Mesenchymal stem cell (in vitro differentiated cells and primary cell): ENCODE results near the gene ESYT2.

Source experiments
- DNase-seq: peaks from one replicate; pipeline ENCODE4 v3.0.0-alpha.2; 2013
- H2AFZ ChIP-seq: one replicate; pipeline ENCODE4 v1.6.1; 2013; ENCODE audit warnings: low read depth, mild to moderate bottlenecking, control low read depth, inconsistent platforms, low read length, moderate library complexity
- H2AK5ac ChIP-seq: 2 replicates; pipeline ENCODE4 v1.6.1; 2013; ENCODE audit warnings: low read length, moderate library complexity, mild to moderate bottlenecking, inconsistent platforms; ENCODE audit not compliant: severe bottlenecking
- H2BK120ac ChIP-seq: one replicate; pipeline ENCODE4 v1.6.1; 2013; ENCODE audit warnings: low read depth, mild to moderate bottlenecking, inconsistent platforms, low read length, moderate library complexity
- H2BK12ac ChIP-seq, 2 experiments: one replicate each; pipeline ENCODE4 v1.6.1; 2013; ENCODE audit warnings: inconsistent platforms in 2 of 2, low read length in 2 of 2, mild to moderate bottlenecking in 2 of 2, moderate library complexity in 2 of 2, control low read depth in 1 of 2
- H2BK15ac ChIP-seq: one replicate; pipeline ENCODE4 v1.6.1; 2013; ENCODE audit warnings: mild to moderate bottlenecking, low read depth, inconsistent platforms; ENCODE audit not compliant: poor library complexity, severe bottlenecking
- H2BK5ac ChIP-seq: 2 replicates; pipeline ENCODE4 v1.6.1; 2013; ENCODE audit warnings: low read depth, mild to moderate bottlenecking, low read length, control low read depth, inconsistent platforms; ENCODE audit not compliant: poor library complexity, severe bottlenecking
- H3K14ac ChIP-seq, 2 experiments: one replicate each; pipeline ENCODE4 v1.6.1; 2013; ENCODE audit warnings: inconsistent platforms in 2 of 2, low read length in 2 of 2, control low read depth in 1 of 2, mild to moderate bottlenecking in 1 of 2, moderate library complexity in 1 of 2
- H3K18ac ChIP-seq, 2 experiments: one replicate each; pipeline ENCODE4 v1.6.1; 2013; ENCODE audit warnings: inconsistent platforms in 2 of 2, low read length in 2 of 2, control low read depth in 1 of 2, low read depth in 1 of 2, mild to moderate bottlenecking in 1 of 2
- H3K23ac ChIP-seq, 2 experiments: one replicate each; pipeline ENCODE4 v1.6.1; 2013; ENCODE audit warnings: inconsistent platforms in 2 of 2, low read length in 2 of 2, mild to moderate bottlenecking in 2 of 2, moderate library complexity in 2 of 2, control low read depth in 1 of 2
- H3K27ac ChIP-seq: 2 replicates; pipeline ENCODE4 v1.5.1; 2013; ENCODE audit warnings: mild to moderate bottlenecking, moderate library complexity, low read length, control low read depth, inconsistent platforms; ENCODE audit not compliant: poor library complexity, severe bottlenecking
- H3K27me3 ChIP-seq, 2 experiments: 2 replicates each; pipeline versions ENCODE4 v1.6.1 to v1.7.0; 2013; ENCODE audit warnings: low read length in 2 of 2, mild to moderate bottlenecking in 2 of 2, moderate library complexity in 2 of 2, control low read depth in 1 of 2, inconsistent platforms in 1 of 2; ENCODE audit not compliant: control insufficient read depth in 1 of 2, insufficient read depth in 1 of 2
- H3K36me3 ChIP-seq, 2 experiments: 2 replicates each; pipeline versions ENCODE4 v1.6.1 to v1.7.0; 2013; ENCODE audit warnings: low read length in 2 of 2, control low read depth in 1 of 2, inconsistent platforms in 1 of 2, low read depth in 1 of 2, mild to moderate bottlenecking in 1 of 2; ENCODE audit not compliant: insufficient read depth in 2 of 2, control insufficient read depth in 1 of 2
- H3K4ac ChIP-seq, 2 experiments: one replicate each; pipeline ENCODE4 v1.6.1; 2013; ENCODE audit warnings: inconsistent platforms in 2 of 2, low read length in 2 of 2, mild to moderate bottlenecking in 2 of 2, moderate library complexity in 2 of 2, control low read depth in 1 of 2, low read depth in 1 of 2
- H3K4me1 ChIP-seq: 2 replicates; pipeline ENCODE4 v1.6.1; 2013; ENCODE audit warnings: low read depth, low read length, control low read depth; ENCODE audit not compliant: control insufficient read depth, insufficient read depth
- H3K4me2 ChIP-seq: 2 replicates; pipeline ENCODE4 v1.6.1; 2013; ENCODE audit warnings: low read length, mild to moderate bottlenecking, inconsistent platforms; ENCODE audit not compliant: poor library complexity, severe bottlenecking
- H3K4me3 ChIP-seq, 2 experiments: 2 replicates each; pipeline versions ENCODE4 v1.5.1 to v1.7.0; 2013; ENCODE audit warnings: low read length in 2 of 2, mild to moderate bottlenecking in 2 of 2, control low read depth in 1 of 2, low read depth in 1 of 2; ENCODE audit not compliant: insufficient read depth in 1 of 2
- H3K79me1 ChIP-seq: replicated peaks from 2 replicates; pipeline ENCODE4 v1.6.1; 2013; ENCODE audit warnings: mild to moderate bottlenecking, control low read depth, low read length, inconsistent platforms; ENCODE audit not compliant: poor library complexity, severe bottlenecking
- H3K9ac ChIP-seq: 2 replicates; pipeline ENCODE4 v1.7.0; 2013; ENCODE audit warnings: mild to moderate bottlenecking, low read length, moderate library complexity
- H3K9me3 ChIP-seq: 2 replicates; pipeline ENCODE4 v1.7.0; 2013; ENCODE audit warnings: mild to moderate bottlenecking, low read length; ENCODE audit not compliant: control insufficient read depth
- H4K8ac ChIP-seq: one replicate; pipeline ENCODE4 v1.6.1; 2013; ENCODE audit warnings: inconsistent platforms, mild to moderate bottlenecking, low read length, moderate library complexity
- H4K91ac ChIP-seq: one replicate; pipeline ENCODE4 v1.6.1; 2013; ENCODE audit warnings: mild to moderate bottlenecking, low read length, inconsistent platforms
- WGBS: methylation state at CpG from one replicate; pipeline ENCODE4 v1.1.7; 2013; ENCODE audit warnings: mixed read lengths; 5-methylcytosine and 5-hydroxymethylcytosine counted together

ESYT2 gene

GRCh38 chr7:158786898-158787297 is 42.4 kb downstream of the ESYT2 start:
- no peak overlapping the region for H3K4ac ChIP-seq
- WGBS: 98% methylated on average over 6 of the region's 6 CpGs
- no peak overlapping the region for H2BK15ac ChIP-seq
- peaks cover 8% of the 10 kb centered on the region for H3K79me1 ChIP-seq
- no peak overlapping the region for H4K91ac ChIP-seq
- H3K36me3 ChIP-seq: peaks cover 36 to 82% of the 10 kb centered on the region in 2 experiments
- H3K4me3 ChIP-seq: no peak overlapping the region
- no peak overlapping the region for H3K4me2 ChIP-seq
- H3K27me3 ChIP-seq: no peaks in the 10 kb centered on the region
- DNase-seq: no peak
- no peak overlapping the region for H3K9ac ChIP-seq
- no peak overlapping the region for H2BK120ac ChIP-seq
- H3K23ac ChIP-seq: no peak overlapping the region
- no peak overlapping the region for H3K27ac ChIP-seq
- H2BK12ac ChIP-seq: no peak overlapping the region
- peak overlapping the region in 1 of 2 experiments; percentile 37 for H3K18ac ChIP-seq
- H3K9me3 ChIP-seq: no peaks in the 10 kb centered on the region
- no peak overlapping the region for H2AFZ ChIP-seq
- peaks cover 5% of the 10 kb centered on the region for H3K4me1 ChIP-seq
- H2AK5ac ChIP-seq: no peak overlapping the region
- no peak overlapping the region for H2BK5ac ChIP-seq
- no peak overlapping the region for H4K8ac ChIP-seq
- no peak overlapping the region for H3K14ac ChIP-seq

GRCh38 chr7:158784270-158784669 is 45.0 kb downstream of the ESYT2 start:
- Histone ChIP-seq H4K8ac (peak overlapping the region; percentile 45), H2AFZ (no peak overlapping the region), H2BK5ac (no peak overlapping the region), H3K9ac (no peak overlapping the region), H3K4me1 (peaks cover 2% of the 10 kb centered on the region), H3K23ac (no peak overlapping the region), H3K4me2 (no peak overlapping the region), H4K91ac (no peak overlapping the region), H3K79me1 (peaks cover 15% of the 10 kb centered on the region), H3K27ac (no peak overlapping the region), H3K27me3 (no peaks in the 10 kb centered on the region), H3K4me3 (no peak overlapping the region), H3K4ac (no peak overlapping the region), H2BK120ac (no peak overlapping the region), H2AK5ac (no peak overlapping the region), H3K18ac (no peak overlapping the region), H3K14ac (no peak overlapping the region), H2BK15ac (no peak overlapping the region), H2BK12ac (no peak overlapping the region), H3K9me3 (no peaks in the 10 kb centered on the region), H3K36me3 (peaks cover 39 to 82% of the 10 kb centered on the region in 2 experiments)
- WGBS: 76% methylated on average over 3 of the region's 7 CpGs
- DNase-seq: no peak

- Histone ChIP-seq H4K91ac (no peak overlapping the region), H3K4ac (no peak overlapping the region), H2AK5ac (no peak overlapping the region), H3K4me1 (peaks cover 2% of the 10 kb centered on the region), H2BK15ac (no peak overlapping the region), H2AFZ (no peak overlapping the region), H3K9me3 (no peaks in the 10 kb centered on the region), H4K8ac (no peak overlapping the region), H2BK120ac (no peak overlapping the region), H2BK12ac (no peak overlapping the region), H2BK5ac (no peak overlapping the region), H3K14ac (no peak overlapping the region), H3K9ac (no peak overlapping the region), H3K23ac (no peak overlapping the region), H3K27ac (no peak overlapping the region), H3K36me3 (peaks cover 39 to 79% of the 10 kb centered on the region in 2 experiments), H3K4me3 (no peak overlapping the region), H3K4me2 (no peak overlapping the region), H3K27me3 (no peaks in the 10 kb centered on the region), H3K79me1 (peaks cover 15% of the 10 kb centered on the region), H3K18ac (no peak overlapping the region)
- 80% methylated on average over 8 of the region's 8 CpGs for WGBS
- DNase-seq: no peak
Measured at GRCh38 chr7:158783595-158783994, 45.7 kb downstream of the ESYT2 start.

GRCh38 chr7:158782761-158783401 is 46.4 kb downstream of the ESYT2 start:
- no peak overlapping the region for H3K4ac ChIP-seq
- H3K27me3 ChIP-seq: no peaks in the 10 kb centered on the region
- no peak overlapping the region for H2BK12ac ChIP-seq
- H2AFZ ChIP-seq: no peak overlapping the region
- H3K4me1 ChIP-seq: peaks cover 2% of the 10 kb centered on the region
- no peak overlapping the region for H3K9ac ChIP-seq
- H3K4me2 ChIP-seq: no peak overlapping the region
- H3K36me3 ChIP-seq: peaks cover 39 to 73% of the 10 kb centered on the region in 2 experiments
- H3K27ac ChIP-seq: no peak overlapping the region
- no peak overlapping the region for H2BK120ac ChIP-seq
- no peak overlapping the region for H3K4me3 ChIP-seq
- H2BK15ac ChIP-seq: no peak overlapping the region
- H3K9me3 ChIP-seq: no peaks in the 10 kb centered on the region
- H4K91ac ChIP-seq: no peak overlapping the region
- DNase-seq: peak; percentile 72
- H4K8ac ChIP-seq: peak overlapping the region; percentile 71
- no peak overlapping the region for H3K14ac ChIP-seq
- H2BK5ac ChIP-seq: no peak overlapping the region
- no peak overlapping the region for H2AK5ac ChIP-seq
- H3K18ac ChIP-seq: no peak overlapping the region
- peaks cover 15% of the 10 kb centered on the region for H3K79me1 ChIP-seq
- 84% methylated on average over 20 of the region's 20 CpGs for WGBS
- no peak overlapping the region for H3K23ac ChIP-seq
